Renal cortical epithelial cell (primary cell): ENCODE measurements around the gene CCSER2. TPM values are rescaled to one million over a fixed set of nuclear protein-coding genes. Genes with fewer than 3 reads are reported as not detected.
"Not testable (repeated sequence)": the region's sequence is repeated elsewhere in the genome, so short reads cannot be mapped to it uniquely, and the experiment has no call there.

ENCODE experiments used
- DNase-seq: peaks from one replicate; pipeline ENCODE4 v3.0.0-alpha.2; 2011; ENCODE audit warnings: low read depth
- total RNA-seq: library from RNA; depleted of rRNA; stranded (reverse); fragments of >200 nt; gene quantifications from 2 replicates; pipeline ENCODE4 v1.2.3, GENCODE V29; 2014

Gene CCSER2
- total RNA-seq, 1 donor from 2014 or later = 45.5 TPM

DNA sequence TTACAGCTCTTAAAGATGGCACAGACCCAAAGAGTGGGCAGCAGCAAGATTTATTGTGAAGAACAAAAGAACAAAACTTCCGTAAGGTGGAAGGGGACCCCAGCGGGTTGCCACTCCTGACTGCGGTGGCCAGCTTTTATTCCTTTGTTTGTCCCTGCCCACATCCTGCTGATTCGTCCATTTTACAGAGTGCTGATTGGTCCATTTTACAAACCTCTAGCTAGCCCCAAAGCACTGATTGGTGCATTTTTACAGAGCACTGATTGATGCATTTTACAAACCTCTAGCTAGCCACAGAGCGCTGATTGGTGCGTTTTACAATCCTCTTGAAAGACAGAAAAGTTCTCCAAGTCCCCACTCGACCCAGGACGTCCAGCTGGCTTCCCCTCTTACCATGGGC is 16.8 kb upstream of the CCSER2 start:
- no peak for DNase-seq

- no peak for DNase-seq
These were observed 15.6 kb upstream of the CCSER2 start for GRCh38 chr10:84312816-84313215.

DNA sequence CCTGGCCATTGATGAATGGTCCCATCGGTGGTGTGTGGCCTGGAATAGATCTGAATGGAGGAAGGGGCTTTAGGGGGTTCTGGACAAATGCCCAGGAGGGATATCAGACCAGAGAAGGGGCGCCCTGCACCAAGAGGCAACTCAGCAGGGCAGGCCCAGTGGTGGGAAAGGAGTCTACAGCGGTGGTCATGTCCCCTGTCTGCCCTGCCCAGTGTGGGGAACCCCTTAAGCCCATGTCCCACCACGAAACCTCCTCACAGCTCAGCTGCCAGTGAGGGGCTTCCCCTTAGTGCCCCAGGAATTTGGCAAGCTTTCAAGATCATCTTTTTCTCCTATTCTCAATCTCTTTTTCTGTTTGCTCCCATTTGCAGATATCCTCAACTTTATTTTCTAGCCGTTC is 14.1 kb upstream of the CCSER2 start:
- no peak for DNase-seq

GRCh38 chr10:84317174-84317573 is 11.2 kb upstream of the CCSER2 start:
- DNase-seq = no peak

- no peak for DNase-seq
These were observed 6.5 kb upstream of the CCSER2 start for GRCh38 chr10:84321902-84322301.

- not testable (repeated sequence) for DNase-seq
These were observed 4.8 kb upstream of the CCSER2 start for GRCh38 chr10:84323566-84323965.

DNA sequence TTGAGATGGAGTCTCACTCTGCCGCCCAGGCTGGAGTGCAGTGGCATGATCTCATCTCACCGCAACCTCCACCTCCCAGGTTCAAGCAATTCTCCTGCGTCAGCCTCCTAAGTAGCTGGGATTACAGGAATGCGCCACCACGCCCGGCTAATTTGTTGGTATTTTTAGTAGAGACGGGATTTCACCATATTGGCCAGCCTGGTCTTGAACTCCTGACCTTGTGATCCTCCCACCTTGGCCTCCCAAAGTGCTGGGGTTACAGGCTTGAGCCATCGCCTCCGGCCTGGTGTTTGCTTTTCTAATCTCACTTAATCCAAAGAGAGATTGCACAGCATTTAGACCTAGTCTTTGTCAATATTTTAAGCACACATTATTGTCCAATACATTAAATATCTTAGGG is 1.4 kb upstream of the CCSER2 start:
- DNase-seq = not testable (repeated sequence)

- no peak for DNase-seq
These were observed 815 bp downstream of the CCSER2 start for GRCh38 chr10:84329196-84329611.

GRCh38 chr10:84329986-84330651 is 1.7 kb downstream of the CCSER2 start:
- peak; percentile 72 for DNase-seq

DNA sequence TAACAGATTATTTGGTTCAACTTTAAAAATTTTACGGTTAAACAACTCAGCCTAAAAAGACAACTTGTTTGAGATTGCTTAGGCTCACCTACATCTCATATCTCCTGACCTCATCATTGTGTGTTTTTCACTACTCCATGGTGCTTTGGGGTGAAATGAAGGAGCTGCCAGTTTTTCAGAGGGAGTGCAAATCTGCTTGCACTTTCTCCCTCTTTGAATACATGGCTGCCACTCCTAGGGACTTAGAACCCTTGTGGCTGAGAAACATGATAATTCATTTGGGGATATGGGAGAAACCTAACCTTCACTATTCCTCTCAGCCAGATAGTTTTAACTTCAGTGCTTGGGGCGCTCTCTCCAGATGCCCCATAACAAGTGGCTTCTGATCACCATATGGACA is 2.7 kb downstream of the CCSER2 start:
- DNase-seq = no peak

GRCh38 chr10:84333864-84334451 is 5.6 kb downstream of the CCSER2 start:
- peak; percentile 37 for DNase-seq

DNA sequence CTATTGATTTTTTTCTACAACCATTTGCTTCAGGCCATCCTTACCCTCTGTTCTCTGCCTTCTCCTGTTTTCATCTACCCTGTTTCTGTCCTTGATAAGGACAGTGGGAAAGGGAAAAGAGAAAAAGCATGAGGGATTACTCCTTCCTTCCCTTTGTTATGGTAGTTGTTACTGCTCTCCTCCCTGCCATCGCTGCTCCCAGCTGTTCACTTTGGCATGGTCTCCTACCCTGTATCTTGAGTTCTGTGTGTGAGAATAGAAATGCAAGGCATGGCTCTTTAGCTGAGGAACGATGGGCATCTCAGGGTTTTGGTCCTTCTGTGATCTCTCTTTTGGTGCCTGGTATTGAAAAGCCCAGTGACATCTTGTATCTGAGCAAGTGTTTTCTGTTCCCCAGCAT is 6.4 kb downstream of the CCSER2 start:
- no peak for DNase-seq

GRCh38 chr10:84335516-84335915 is 7.1 kb downstream of the CCSER2 start:
- no peak for DNase-seq

- DNase-seq = no peak
These were observed 8.2 kb downstream of the CCSER2 start for GRCh38 chr10:84336406-84337090.

DNA sequence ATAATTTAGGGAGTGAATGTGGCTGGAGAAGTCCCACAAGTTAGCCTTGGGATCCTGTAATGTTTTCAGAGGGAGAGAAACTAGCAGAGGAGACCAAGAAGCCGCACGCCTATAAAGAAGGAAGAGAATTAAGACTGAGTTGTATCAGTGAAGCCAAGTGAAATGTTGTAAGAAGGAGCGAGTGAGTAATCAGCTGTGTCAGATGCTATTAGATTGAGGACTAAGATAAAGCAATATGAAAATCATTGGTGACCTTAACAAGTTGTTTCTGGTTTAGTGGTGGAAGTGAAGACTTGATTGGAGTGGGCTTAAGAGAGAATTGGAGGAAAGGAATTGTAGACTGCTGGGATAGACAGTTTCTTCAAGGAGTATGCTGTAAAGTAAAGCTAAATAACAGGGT is 8.8 kb downstream of the CCSER2 start:
- DNase-seq = no peak

GRCh38 chr10:84339025-84339424 is 10.6 kb downstream of the CCSER2 start:
- DNase-seq = no peak

DNA sequence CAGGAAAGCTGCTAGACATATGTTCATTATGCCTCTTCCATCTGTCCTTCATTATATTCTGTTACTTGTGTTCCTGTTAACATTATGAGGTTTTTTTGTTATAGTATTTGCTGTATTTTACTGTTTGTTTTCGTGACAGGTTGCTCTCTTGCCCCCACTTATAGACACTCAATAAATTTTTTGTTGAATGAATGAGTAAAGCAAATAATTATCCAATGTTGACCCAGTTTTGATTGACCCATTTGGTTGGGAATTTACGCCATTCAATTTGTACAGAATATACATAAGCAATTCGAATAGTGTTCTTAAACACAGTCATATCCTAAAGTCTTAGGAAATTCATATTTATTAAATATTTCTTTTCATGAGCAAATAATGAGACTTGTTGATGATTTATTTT is 11.8 kb downstream of the CCSER2 start:
- no peak for DNase-seq

DNA sequence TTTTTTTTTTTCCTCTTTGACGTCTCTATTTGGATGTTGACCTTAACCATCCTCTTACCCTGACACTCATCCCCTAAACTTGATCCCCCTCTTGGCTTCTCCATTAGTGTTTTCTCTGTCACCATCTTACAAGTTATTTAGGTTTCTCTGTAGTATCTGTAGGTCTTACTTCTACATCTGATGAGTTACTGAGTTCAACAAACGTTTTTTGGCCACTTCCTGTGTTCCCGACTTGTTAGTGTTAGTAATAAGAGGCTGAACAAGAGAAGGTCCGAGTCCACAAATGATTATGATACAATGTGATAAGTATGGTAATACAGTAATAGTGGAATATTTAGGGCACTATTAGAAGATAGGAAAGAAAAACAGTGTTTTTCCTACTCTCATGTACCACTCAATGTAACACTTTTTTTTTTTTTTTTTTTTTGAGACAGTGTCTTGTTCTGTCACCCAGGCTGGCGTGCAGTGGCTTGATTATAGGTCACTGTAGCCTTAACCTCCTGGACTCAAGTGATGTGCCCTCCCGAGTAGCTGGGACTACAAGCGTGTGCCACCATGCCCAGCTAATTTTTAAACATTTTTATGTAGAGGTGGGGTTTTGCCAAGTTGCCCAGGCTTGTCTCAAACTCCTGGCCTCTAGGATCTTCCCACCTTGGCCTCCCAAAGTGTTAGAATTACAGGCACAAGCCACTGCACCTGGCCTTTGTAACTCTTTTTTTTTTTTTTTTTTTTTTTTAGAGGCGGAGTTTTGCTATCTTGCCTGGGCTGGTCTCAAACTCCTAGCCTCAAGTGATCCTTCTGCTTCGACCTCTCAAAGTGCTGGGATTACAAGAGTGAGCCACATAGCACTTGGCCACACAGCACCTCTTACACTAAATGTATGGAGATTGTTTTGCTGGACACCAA is 12.5 kb downstream of the CCSER2 start:
- DNase-seq = no peak

GRCh38 chr10:84341538-84341856 is 13.1 kb downstream of the CCSER2 start:
- DNase-seq = no peak

GRCh38 chr10:84341983-84342382 is 13.6 kb downstream of the CCSER2 start:
- DNase-seq = no peak

DNA sequence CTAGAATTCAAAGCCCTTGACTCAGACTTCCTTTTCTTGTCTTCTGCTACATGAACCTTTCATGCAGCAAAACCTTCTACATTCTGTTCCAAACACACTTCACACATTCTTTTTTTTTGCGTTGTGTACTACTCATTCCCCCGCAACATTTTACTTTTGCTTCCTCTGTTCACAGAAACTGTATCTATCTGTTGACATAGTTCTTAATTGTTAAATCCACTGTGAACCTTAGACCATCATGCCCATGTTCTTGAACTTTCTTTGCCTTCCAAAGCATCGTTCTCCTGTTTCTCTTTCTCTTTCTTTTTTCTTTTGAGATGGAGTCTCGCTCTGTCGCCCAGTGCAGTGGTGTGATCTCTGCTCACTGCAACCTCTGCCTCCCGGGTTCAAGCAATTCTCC is 14.2 kb downstream of the CCSER2 start:
- no peak for DNase-seq

- DNase-seq = no peak
These were observed 15.4 kb downstream of the CCSER2 start for GRCh38 chr10:84343831-84344230.
